DMS153 treated with DMSO at 0.1 percent for 48 hours (cell line): ENCODE data around the gene ADAMTS2.

Source experiments
- DNase-seq: peaks from one replicate; lab custom pipeline; 2025; ENCODE audit not compliant: unreplicated experiment; lab: John Stamatoyannopoulos, UW

The ADAMTS2 gene

GRCh38 chr5:179235416-179236400 is 109.6 kb downstream of the ADAMTS2 start:
- DNase-seq = no peak

DNA sequence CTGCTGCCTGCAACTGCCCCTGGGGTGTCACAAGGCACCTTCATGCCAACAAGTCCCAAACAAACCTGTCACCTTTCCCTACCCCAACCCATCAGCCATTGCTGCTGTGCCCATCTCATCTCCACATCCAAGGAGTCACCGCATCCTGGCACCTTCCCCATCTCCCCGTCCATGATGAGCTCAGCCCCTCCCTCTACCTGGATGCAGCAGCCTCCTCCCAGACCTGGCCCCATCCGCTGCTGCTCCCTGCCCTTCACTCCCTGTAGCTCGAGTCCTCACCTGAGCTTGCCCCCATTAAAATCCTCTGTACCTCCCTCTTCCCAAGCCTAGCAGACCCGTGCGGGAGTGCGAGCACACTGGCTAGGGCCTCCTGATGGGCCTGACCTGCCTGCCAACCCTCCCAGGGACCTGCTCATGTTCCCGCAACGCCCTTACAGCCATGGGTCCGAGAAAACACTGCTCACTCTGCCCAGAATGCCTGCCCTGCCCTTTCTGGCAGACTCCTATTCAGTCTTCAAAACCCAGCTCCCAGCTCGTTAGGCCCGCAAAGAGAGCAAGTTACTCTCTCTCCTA is 110.6 kb downstream of the ADAMTS2 start:
- no peak for DNase-seq

GRCh38 chr5:179233909-179234562 is 111.2 kb downstream of the ADAMTS2 start:
- DNase-seq = no peak

DNA sequence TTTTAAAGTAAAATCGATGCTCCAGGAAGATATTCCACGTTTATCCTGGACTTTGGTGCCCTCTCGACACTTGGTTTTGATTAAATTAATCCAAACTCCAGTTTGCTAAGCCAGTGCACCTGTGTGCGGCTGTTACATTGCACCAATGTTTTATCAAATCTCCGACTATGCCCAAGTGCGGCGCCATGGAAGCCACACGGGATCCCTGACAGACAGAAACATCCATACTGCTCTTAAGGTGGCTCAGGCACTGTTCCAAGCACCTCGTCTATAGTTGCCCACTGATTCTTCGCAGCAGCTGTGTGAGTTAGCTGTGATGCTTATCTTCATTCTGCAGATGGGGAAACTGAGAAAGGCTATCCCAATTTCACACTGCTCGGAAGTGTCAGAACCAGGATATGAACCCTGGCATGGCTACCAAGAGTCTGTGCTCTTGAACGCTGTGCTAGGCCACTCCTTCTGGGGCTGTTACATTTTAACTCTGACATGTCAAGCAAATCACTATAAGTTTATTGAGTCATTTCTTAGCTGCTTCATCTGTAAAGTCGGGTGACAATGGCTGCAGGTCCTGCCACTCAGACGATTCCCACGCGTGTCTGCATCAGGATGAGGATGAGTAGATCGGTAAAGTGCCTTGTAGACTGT is 113.0 kb downstream of the ADAMTS2 start:
- DNase-seq = no peak

- DNase-seq = no peak
These were observed 114.0 kb downstream of the ADAMTS2 start for GRCh38 chr5:179231309-179231708.

GRCh38 chr5:179230061-179230461 is 115.2 kb downstream of the ADAMTS2 start:
- no peak for DNase-seq

DNA sequence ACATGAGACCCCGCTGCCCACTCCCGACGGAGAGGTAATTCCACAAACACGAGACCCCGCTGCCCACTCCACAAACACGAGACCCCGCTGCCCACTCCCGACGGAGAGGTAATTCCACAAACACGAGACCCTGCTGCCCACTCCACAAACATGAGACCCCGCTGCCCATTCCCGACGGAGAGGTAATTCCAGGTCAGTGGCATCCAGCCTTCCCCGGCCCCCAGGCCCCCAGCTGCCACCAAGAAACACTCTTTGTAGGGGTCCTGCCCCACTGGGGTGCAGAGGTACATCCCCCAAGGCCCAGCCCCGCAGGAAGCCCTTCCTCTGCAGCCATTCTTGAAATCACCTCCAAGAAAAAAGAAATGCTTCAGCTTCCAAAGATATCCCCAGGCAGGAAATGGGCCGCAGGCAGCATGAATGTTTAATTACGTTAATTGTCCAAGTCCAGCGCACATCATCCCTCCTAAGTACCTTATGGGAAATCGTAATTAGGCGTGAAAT is 115.9 kb downstream of the ADAMTS2 start:
- no peak for DNase-seq

GRCh38 chr5:179228341-179229121 is 116.7 kb downstream of the ADAMTS2 start:
- no peak for DNase-seq

DNA sequence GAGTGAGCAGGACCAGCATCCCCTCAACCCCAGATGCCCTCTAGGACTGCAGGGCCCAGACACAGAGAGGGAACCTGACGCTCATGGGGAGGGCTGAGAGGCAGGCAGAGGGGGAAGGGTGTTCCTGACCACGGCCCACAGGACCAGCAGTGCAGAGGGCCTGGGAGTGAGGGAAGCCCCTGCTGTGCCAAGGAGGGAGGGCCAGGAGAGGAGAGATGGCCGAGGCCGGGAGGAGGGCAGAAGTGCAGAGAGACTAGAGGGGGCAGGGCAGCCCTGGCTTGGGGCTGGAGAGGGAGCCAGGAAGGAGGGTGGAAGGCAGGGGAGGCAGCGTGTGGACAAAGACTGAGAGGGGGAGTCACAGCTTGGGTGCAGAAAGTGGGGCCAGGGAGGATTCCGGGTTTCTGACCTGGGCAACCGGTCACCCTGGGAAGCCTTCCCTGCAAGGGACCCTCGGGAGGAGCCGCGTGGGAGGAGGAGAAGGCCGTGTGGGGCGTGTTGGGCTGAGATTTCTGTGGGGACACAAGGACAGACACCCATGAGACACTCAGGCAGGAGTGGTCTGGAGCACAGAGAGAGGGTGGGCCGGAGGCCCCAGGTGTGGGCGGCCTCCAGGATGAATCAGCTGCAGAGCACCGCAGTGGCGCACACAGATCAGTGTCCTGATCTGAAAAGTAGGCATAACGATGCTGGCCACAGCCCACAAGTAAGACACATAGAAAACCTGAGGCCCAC is 117.5 kb downstream of the ADAMTS2 start:
- DNase-seq = no peak

DNA sequence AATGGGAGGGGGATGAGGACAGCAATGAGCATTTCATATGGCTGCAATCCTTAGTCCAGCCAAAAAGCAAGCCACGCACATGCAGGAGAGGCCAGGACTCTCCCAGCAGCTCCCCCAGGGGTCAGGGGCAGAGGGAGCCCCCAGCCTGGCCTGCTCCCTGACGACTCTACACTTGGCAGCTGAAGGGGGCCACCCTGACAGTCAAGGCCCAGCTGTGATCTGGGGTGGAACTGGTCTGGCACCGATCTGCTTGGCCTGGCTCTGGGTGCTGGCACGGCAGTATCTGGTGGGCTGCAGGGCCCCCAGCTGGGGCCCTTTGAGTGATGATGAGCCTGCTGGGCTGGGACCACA is 118.1 kb downstream of the ADAMTS2 start:
- no peak for DNase-seq

DNA sequence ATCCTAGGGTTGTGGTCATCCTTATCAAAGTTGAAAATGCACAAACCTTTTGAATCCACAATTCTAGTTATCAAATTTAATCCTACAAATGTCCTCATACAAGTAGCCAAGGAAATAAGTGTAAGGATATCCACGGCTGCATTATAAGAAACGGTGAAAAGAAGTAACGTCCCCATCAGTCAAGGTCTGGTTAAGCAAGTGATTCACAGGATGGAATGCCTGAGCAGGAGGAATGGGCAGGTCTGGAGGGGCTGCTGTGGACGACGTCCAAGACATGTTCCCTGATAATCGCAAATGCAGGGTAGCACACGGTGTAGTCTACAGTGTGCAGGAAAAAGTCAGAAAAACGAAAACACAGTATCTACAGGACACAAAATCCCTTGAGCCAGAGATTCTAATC is 118.6 kb downstream of the ADAMTS2 start:
- DNase-seq = no peak

- no peak for DNase-seq
These were observed 119.9 kb downstream of the ADAMTS2 start for GRCh38 chr5:179225387-179225786.

GRCh38 chr5:179224741-179225140 is 120.5 kb downstream of the ADAMTS2 start:
- DNase-seq = no peak

DNA sequence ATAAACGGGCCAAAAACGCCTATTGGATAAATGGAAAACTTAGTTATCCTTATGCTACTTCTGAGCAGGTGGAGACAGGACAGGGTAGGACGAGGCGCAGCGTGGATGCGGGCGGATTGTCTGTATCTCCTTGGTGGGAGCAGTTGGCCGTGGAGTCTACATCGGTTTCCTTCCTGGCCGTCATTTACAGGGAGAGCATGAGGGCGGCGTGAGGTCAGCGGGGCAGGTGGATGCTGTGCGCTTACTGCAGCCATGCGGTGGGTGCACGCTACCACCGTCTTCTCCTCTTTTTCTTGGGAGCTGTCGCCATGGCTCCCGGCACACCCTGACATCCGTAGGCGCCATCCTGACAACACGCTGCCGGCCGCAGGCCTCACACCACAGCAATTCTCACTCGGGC is 121.3 kb downstream of the ADAMTS2 start:
- DNase-seq = no peak

DNA sequence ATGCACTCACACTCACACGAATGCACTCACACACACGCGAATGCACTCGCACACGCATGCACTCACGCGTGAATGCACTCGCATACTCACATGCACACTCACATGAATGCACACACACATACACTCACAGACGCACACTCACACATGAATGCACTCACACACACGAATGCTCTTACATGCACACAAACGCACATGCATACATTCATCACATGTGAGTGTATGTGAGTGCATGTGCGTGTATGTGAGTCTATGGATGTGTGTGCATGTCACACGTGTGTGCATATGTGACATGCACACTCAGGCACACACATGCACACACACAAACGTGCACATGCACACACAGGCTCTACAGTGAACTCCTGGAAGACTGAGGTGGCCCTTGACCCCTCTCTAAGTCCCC is 121.7 kb downstream of the ADAMTS2 start:
- no peak for DNase-seq

DNA sequence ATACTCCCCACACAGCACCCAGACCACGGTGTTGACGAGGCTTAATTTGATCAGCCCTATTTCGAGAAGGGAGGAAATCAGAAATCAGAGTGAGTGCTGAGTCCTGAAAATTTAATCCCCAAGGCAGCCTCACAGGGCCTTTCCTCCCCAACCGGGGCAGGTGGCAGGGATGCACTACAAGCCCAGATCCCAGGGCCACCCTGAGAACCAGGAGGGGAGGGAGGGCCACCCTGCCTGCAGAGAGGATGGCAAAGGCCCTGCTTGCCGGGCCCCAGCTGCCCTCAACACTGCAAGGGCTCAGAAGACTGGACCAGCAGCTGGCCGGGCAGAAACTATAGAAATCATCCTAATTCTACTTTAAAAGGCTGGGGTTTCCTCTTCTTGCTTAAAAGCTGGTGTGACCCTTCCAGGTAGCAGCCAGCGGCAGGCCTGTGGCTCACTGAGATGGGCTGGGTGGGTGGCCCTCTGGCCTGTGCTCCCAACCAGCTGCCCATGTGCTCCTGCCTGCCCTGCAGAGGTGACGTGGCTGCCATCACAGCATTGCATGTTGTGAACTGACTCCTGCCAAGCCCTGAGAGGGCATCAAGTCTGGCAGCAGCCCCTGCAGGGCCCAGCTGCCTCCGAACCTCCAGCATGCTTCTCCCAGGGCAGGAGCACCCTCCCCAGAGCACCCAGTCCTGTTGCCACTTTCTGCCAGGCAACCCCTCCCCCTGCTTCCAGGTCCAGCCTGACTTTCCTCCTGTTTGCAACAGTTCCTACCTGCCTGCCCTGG is 122.8 kb downstream of the ADAMTS2 start:
- DNase-seq = no peak

DNA sequence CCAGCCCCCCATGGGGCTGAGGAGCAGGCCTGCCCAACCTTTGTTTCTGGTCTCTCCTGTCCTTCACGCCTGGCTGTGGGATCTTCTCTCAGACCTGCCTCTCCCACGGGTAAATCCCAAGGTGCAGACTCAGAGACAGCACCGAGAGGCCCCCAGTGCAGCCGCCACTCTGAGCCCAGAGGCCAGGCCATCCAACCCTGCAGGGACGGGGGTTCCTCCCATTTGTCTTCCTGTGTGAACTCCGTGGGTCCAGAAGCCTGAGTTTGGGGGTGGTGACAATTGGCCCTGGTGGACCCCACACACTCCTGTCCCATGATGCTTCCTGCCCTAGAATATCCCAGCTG is 123.4 kb downstream of the ADAMTS2 start:
- no peak for DNase-seq

GRCh38 chr5:179221196-179221876 is 123.9 kb downstream of the ADAMTS2 start:
- DNase-seq = no peak

GRCh38 chr5:179220716-179221115 is 124.5 kb downstream of the ADAMTS2 start:
- DNase-seq = no peak
